Neuronal stem cell (in vitro differentiated cells): Measurements from ENCODE around the gene PSMB2.

ENCODE experiments used
- DNase-seq: peaks from one replicate; pipeline ENCODE4 v3.0.0-alpha.2; 2013; ENCODE audit warnings: low spot score
- H2AFZ ChIP-seq: one replicate; pipeline ENCODE4 v1.6.1; 2013; ENCODE audit warnings: mild to moderate bottlenecking, low read length, inconsistent platforms
- H2AK5ac ChIP-seq: 2 replicates; pipeline ENCODE4 v1.6.1; 2013; ENCODE audit warnings: low read depth, mild to moderate bottlenecking, inconsistent platforms, low read length, moderate library complexity, mixed read lengths
- H2BK120ac ChIP-seq: 2 replicates; pipeline ENCODE4 v1.6.1; 2013; ENCODE audit warnings: low read depth, mild to moderate bottlenecking, inconsistent platforms, low read length, moderate library complexity, mixed read lengths
- H2BK12ac ChIP-seq: one replicate; pipeline ENCODE4 v1.6.1; 2013; ENCODE audit warnings: low read length, inconsistent platforms
- H2BK15ac ChIP-seq: 2 replicates; pipeline ENCODE4 v1.6.1; 2013; ENCODE audit warnings: mild to moderate bottlenecking, low read length, inconsistent platforms, mixed read lengths
- H2BK5ac ChIP-seq: one replicate; pipeline ENCODE4 v1.6.1; 2013; ENCODE audit warnings: inconsistent platforms, mild to moderate bottlenecking, low read length, moderate library complexity
- H3K14ac ChIP-seq: one replicate; pipeline ENCODE4 v1.6.1; 2013; ENCODE audit warnings: low read length, inconsistent platforms
- H3K18ac ChIP-seq: 2 replicates; pipeline ENCODE4 v1.6.1; 2013; ENCODE audit warnings: low read length, inconsistent platforms
- H3K23ac ChIP-seq: 2 replicates; pipeline ENCODE4 v1.6.1; 2013; ENCODE audit warnings: low read depth, mild to moderate bottlenecking, mixed read lengths, low read length, inconsistent platforms; ENCODE audit not compliant: poor library complexity
- H3K27ac ChIP-seq: replicated peaks from 3 replicates; pipeline ENCODE4 v1.5.1; 2013; ENCODE audit warnings: low read length, inconsistent platforms
- H3K27me3 ChIP-seq, 3 experiments: 2 replicates each; pipeline ENCODE4 v1.6.1; 2013; ENCODE audit warnings: low read length in 3 of 3, mild to moderate bottlenecking in 2 of 3, inconsistent platforms in 1 of 3, low read depth in 1 of 3, mixed read lengths in 1 of 3, moderate library complexity in 1 of 3; ENCODE audit not compliant: control insufficient read depth in 3 of 3, insufficient read depth in 3 of 3
- H3K36me3 ChIP-seq, 2 donors: replicated peaks in 1 of 2; 2 replicates each; pipeline ENCODE4 v1.6.1; 2013; ENCODE audit warnings: low read length in 2 of 2; ENCODE audit not compliant: control insufficient read depth in 2 of 2, insufficient read depth in 2 of 2
- H3K4ac ChIP-seq: 2 replicates; pipeline ENCODE4 v1.6.1; 2013; ENCODE audit warnings: inconsistent platforms, mild to moderate bottlenecking, low read length, moderate library complexity
- H3K4me1 ChIP-seq, 2 donors: 1 replicate in 1 of 2; 2 replicates in 1 of 2; pipeline ENCODE4 v1.6.1; 2013; ENCODE audit warnings: low read length in 2 of 2, low read depth in 1 of 2; ENCODE audit not compliant: control insufficient read depth in 2 of 2, insufficient read depth in 1 of 2
- H3K4me2 ChIP-seq: one replicate; pipeline ENCODE4 v1.6.1; 2013; ENCODE audit warnings: mild to moderate bottlenecking, low read length, inconsistent platforms; ENCODE audit not compliant: insufficient read depth, poor library complexity, severe bottlenecking
- H3K4me3 ChIP-seq, 2 donors: 2 replicates each; pipeline ENCODE4 v1.5.1; 2013; ENCODE audit warnings: low read length in 2 of 2, mild to moderate bottlenecking in 2 of 2, inconsistent platforms in 1 of 2, moderate library complexity in 1 of 2
- H3K79me1 ChIP-seq: one replicate; pipeline ENCODE4 v1.6.1; 2013; ENCODE audit warnings: low read depth, mild to moderate bottlenecking, inconsistent platforms, low read length, moderate library complexity
- H3K9ac ChIP-seq: one replicate; pipeline ENCODE4 v1.6.1; 2013; ENCODE audit warnings: mild to moderate bottlenecking, low read depth, low read length, inconsistent platforms; ENCODE audit not compliant: poor library complexity
- H3K9me3 ChIP-seq, 2 donors: replicated peaks in 1 of 2; 2 replicates each; pipeline versions ENCODE3 to v1.6.1; 2013; ENCODE audit warnings: low read length in 2 of 2, mild to moderate bottlenecking in 2 of 2, inconsistent platforms in 1 of 2, low read depth in 1 of 2, mixed read lengths in 1 of 2, moderate library complexity in 1 of 2; ENCODE audit not compliant: control insufficient read depth in 2 of 2, insufficient read depth in 1 of 2
- H4K8ac ChIP-seq: one replicate; pipeline ENCODE4 v1.6.1; 2013; ENCODE audit warnings: low read depth, mild to moderate bottlenecking, inconsistent platforms, low read length, moderate library complexity
- H4K91ac ChIP-seq: one replicate; pipeline ENCODE4 v1.6.1; 2013; ENCODE audit warnings: low read length, low read depth, mild to moderate bottlenecking, inconsistent platforms; ENCODE audit not compliant: poor library complexity
- WGBS, 2 donors: extraction: QIAGEN DNeasy Blood & Tissue Kit; methylation state at CpG; one replicate each; pipeline ENCODE4 v1.1.7; 2013; ENCODE audit warnings: missing lambda C conversion rate in 2 of 2, mixed read lengths in 1 of 2; ENCODE audit not compliant: insufficient read length in 2 of 2, insufficient replicate concordance in 1 of 2; ENCODE audit errors: extremely low coverage in 2 of 2; 5-methylcytosine and 5-hydroxymethylcytosine counted together

Gene PSMB2

DNA sequence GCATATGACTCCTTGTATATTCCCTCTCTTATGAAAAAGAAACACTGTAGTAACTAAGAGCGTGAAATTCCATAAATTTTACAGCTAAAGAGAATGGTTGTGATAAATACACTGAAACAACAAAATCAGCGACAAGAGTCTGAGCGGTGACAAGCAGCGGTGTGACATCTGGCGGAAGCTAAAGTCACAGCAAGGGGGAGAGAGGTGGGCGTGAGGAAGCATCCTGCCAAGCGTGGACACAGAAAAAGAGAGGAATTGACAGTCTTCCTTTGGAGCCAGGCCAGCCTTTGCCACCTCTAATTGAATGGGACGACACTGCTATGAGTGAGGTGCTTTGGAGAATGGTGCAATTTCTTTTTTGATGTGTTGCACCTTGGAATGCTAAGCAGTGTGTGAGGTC, 25.9 kb downstream of the PSMB2 start:
- no peak for DNase-seq
- WGBS, 2 donors = no CpG with 5 or more reads among the region's 8 CpGs
- no peak overlapping the region for H2AK5ac ChIP-seq

DNA sequence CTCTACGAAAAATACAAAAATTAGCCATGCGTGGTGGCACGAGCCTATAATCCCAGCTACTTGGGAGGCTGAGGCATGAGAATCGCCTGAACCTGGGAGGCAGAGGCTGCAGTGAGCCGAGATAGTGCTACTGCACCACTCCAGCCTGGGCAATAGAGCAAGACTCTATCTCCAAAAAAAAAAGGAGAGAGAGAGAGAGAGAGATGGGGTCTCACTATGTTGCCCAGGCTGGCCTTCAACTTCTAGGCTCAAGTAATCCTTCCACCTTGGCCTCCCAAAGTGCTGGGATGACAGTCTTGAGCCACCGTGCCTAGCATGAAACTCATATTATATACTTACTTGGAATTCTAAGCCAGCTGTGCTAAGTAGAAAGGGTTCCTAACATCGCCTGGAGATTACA, 29.7 kb downstream of the PSMB2 start:
- Histone ChIP-seq H3K4ac (no peak overlapping the region), H2AK5ac (no peak overlapping the region), H2BK12ac (no peak overlapping the region), H2BK120ac (no peak overlapping the region), H3K4me1 (no peaks in the 10 kb centered on the region), H2BK15ac (no peak overlapping the region), H2BK5ac (no peak overlapping the region), H3K4me2 (no peak overlapping the region), H3K23ac (no peak overlapping the region), H3K4me3 (no peak overlapping the region), H3K18ac (no peak overlapping the region), H3K14ac (no peak overlapping the region), H3K9ac (no peak overlapping the region), H3K9me3 (peaks cover 0 to 6% of the 10 kb centered on the region in 2 donors), H3K27me3 (no peaks in the 10 kb centered on the region), H4K91ac (no peak overlapping the region), H3K27ac (no peak overlapping the region), H4K8ac (no peak overlapping the region), H3K79me1 (no peaks in the 10 kb centered on the region), H2AFZ (no peak overlapping the region), H3K36me3 (peaks cover 16 to 98% of the 10 kb centered on the region in 2 donors)
- DNase-seq = no peak
- WGBS, 2 donors = no CpG with 5 or more reads among the region's 7 CpGs

More for the DNA sequence above, 25.9 kb downstream of the PSMB2 start:
- no peaks in the 10 kb centered on the region for H3K9me3 ChIP-seq
- no peak overlapping the region for H2BK15ac ChIP-seq
- H3K4me2 ChIP-seq = no peak overlapping the region
- H4K91ac ChIP-seq = no peak overlapping the region
- no peak overlapping the region for H3K4ac ChIP-seq
- no peak overlapping the region for H4K8ac ChIP-seq
- H3K4me3 ChIP-seq = no peak overlapping the region
- no peak overlapping the region for H2BK12ac ChIP-seq
- H3K27me3 ChIP-seq = no peaks in the 10 kb centered on the region
- no peak overlapping the region for H2AFZ ChIP-seq
- H3K14ac ChIP-seq = no peak overlapping the region
- no peaks in the 10 kb centered on the region for H3K4me1 ChIP-seq
- no peak overlapping the region for H3K18ac ChIP-seq
- no peak overlapping the region for H3K9ac ChIP-seq
- no peaks in the 10 kb centered on the region for H3K79me1 ChIP-seq
- H3K23ac ChIP-seq = no peak overlapping the region
- H3K36me3 ChIP-seq = peaks cover 11 to 96% of the 10 kb centered on the region in 2 donors
- no peak overlapping the region for H2BK5ac ChIP-seq
- H3K27ac ChIP-seq = no peak overlapping the region
- no peak overlapping the region for H2BK120ac ChIP-seq

- no peak for DNase-seq
- Histone ChIP-seq H2AK5ac (no peak overlapping the region), H3K4me3 (no peak overlapping the region), H3K79me1 (no peaks in the 10 kb centered on the region), H3K4me1 (peaks cover 0 to 6% of the 10 kb centered on the region in 2 donors), H4K8ac (no peak overlapping the region), H2BK120ac (no peak overlapping the region), H3K4me2 (no peak overlapping the region), H3K9ac (no peak overlapping the region), H3K36me3 (peaks cover 28 to 94% of the 10 kb centered on the region in 2 donors), H3K14ac (no peak overlapping the region), H2BK15ac (no peak overlapping the region), H3K4ac (no peak overlapping the region), H4K91ac (no peak overlapping the region), H3K18ac (no peak overlapping the region), H3K9me3 (peaks cover 2 to 6% of the 10 kb centered on the region in 2 donors), H2BK12ac (no peak overlapping the region), H2BK5ac (no peak overlapping the region), H3K27ac (no peak overlapping the region), H3K27me3 (no peaks in the 10 kb centered on the region), H2AFZ (no peak overlapping the region), H3K23ac (no peak overlapping the region)
- no CpG with 5 or more reads among the region's 4 CpGs for WGBS, 2 donors
These were observed 35.5 kb downstream of the PSMB2 start for GRCh38 chr1:35605867-35606182.

DNA sequence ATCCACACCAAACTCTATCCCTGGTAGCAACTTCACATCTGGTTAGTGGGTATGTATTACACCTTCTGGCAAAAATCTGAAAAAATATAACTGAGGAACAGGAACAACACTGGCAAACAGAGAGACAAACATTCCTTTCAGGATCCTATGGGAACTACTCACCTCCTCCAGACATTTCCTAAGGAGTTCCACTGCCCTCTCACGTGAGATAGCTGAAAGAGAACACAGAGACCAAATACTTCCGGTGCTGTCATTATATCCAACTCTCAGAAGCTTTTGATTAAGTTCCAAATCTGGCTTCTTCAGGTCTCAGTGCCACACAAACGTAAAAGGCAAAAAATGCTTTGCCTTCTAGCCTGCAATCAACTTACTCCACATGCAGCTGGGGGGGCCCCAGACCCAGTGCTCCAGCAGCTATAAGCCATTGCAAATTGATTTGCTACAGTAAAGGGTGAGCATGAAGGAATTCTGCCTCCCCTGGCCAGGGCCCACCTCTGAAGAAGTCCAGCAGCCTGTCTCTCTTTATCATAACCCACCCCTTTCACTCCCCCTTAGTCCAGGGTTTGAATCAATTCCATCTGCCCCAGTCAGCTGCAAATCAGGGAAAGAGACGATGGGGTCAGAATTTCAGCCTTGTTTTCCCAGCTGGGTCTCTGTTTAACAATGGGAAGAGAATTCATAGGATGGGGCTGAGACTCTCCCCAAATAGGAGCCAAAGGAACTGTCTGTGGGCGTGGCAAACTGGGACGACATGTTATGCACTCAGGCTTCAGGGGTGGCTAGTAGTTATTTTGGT, 36.1 kb downstream of the PSMB2 start:
- Histone ChIP-seq H3K79me1 (no peaks in the 10 kb centered on the region), H3K4ac (no peak overlapping the region), H2BK5ac (no peak overlapping the region), H4K8ac (no peak overlapping the region), H3K27me3 (no peaks in the 10 kb centered on the region), H3K18ac (no peak overlapping the region), H3K4me1 (peaks cover 0 to 6% of the 10 kb centered on the region in 2 donors), H2BK120ac (no peak overlapping the region), H3K4me2 (no peak overlapping the region), H3K4me3 (no peak overlapping the region), H3K27ac (no peak overlapping the region), H2BK15ac (no peak overlapping the region), H3K36me3 (peaks cover 30 to 96% of the 10 kb centered on the region in 2 donors), H2BK12ac (no peak overlapping the region), H3K14ac (no peak overlapping the region), H2AK5ac (no peak overlapping the region), H3K9ac (no peak overlapping the region), H4K91ac (no peak overlapping the region), H3K23ac (no peak overlapping the region), H2AFZ (no peak overlapping the region), H3K9me3 (peaks cover 2 to 6% of the 10 kb centered on the region in 2 donors)
- no CpG with 5 or more reads among the region's 6 CpGs for WGBS, 2 donors
- DNase-seq = no peak
